Astrocyte (in vitro differentiated cells and primary cell): Measurements from ENCODE around the gene CGREF1. TPM values are rescaled to one million over a fixed set of nuclear protein-coding genes. Genes with fewer than 3 reads are reported as not detected.

ENCODE experiments used
- DNase-seq: peaks from one replicate; pipeline ENCODE4 v3.0.0-alpha.2; 2010; ENCODE audit warnings: low read depth
- FAIRE-seq: peaks from 2 replicates; lab custom pipeline; 2011; peaks lifted over from hg19 to GRCh38; lab: Jason Lieb, UNC
- H2AFZ ChIP-seq: 2 replicates; pipeline ENCODE4 v1.6.0; 2012; ENCODE audit warnings: low read depth, low read length, inconsistent platforms
- H3K27ac ChIP-seq: 2 replicates; pipeline ENCODE4 v1.5.1; 2011; ENCODE audit warnings: low read depth, low read length, inconsistent platforms
- H3K27me3 ChIP-seq: 2 replicates; pipeline ENCODE4 v1.6.0; 2011; ENCODE audit warnings: low read length, inconsistent platforms; ENCODE audit not compliant: insufficient read depth
- H3K36me3 ChIP-seq: 2 replicates; pipeline ENCODE4 v1.5.1; 2011; ENCODE audit warnings: low read length, inconsistent platforms; ENCODE audit not compliant: insufficient read depth
- H3K4me1 ChIP-seq: 2 replicates; pipeline ENCODE4 v1.5.1; 2011; ENCODE audit warnings: low read length, inconsistent platforms; ENCODE audit not compliant: insufficient read depth
- H3K4me2 ChIP-seq: 2 replicates; pipeline ENCODE4 v1.6.0; 2012; ENCODE audit warnings: low read length, inconsistent platforms
- H3K4me3 ChIP-seq: 2 replicates; pipeline ENCODE4 v1.5.1; 2011; ENCODE audit warnings: low read depth, mild to moderate bottlenecking, low read length, inconsistent platforms; ENCODE audit not compliant: insufficient read depth
- H3K79me2 ChIP-seq: 2 replicates; pipeline ENCODE4 v1.6.0; 2012; ENCODE audit warnings: mild to moderate bottlenecking, low read length, inconsistent platforms; ENCODE audit not compliant: insufficient read depth
- H3K9ac ChIP-seq: 2 replicates; pipeline ENCODE4 v1.6.0; 2012; ENCODE audit warnings: mild to moderate bottlenecking, low read length, inconsistent platforms
- H3K9me3 ChIP-seq: 2 replicates; pipeline ENCODE4 v1.5.1; 2012; ENCODE audit warnings: low read depth, mild to moderate bottlenecking, low read length, inconsistent platforms; ENCODE audit not compliant: insufficient read depth
- H4K20me1 ChIP-seq: 2 replicates; pipeline ENCODE4 v1.6.0; 2012; ENCODE audit warnings: low read length, inconsistent platforms; ENCODE audit not compliant: insufficient read depth
- H3K27ac Mint-ChIP-seq: one replicate; pipeline ENCODE4 v1.8.0; 2021; ENCODE audit warnings: mild to moderate bottlenecking, mixed read lengths; ENCODE audit not compliant: unreplicated experiment
- H3K27me3 Mint-ChIP-seq: one replicate; pipeline ENCODE4 v1.8.0; 2021; ENCODE audit warnings: low read depth, mixed read lengths; ENCODE audit not compliant: unreplicated experiment
- H3K36me3 Mint-ChIP-seq: one replicate; pipeline ENCODE4 v1.8.0; 2021; ENCODE audit warnings: low read depth, mixed read lengths; ENCODE audit not compliant: unreplicated experiment
- H3K4me1 Mint-ChIP-seq: one replicate; pipeline ENCODE4 v1.8.0; 2021; ENCODE audit warnings: low read depth, mixed read lengths; ENCODE audit not compliant: unreplicated experiment
- H3K4me3 Mint-ChIP-seq: one replicate; pipeline ENCODE4 v1.8.0; 2021; ENCODE audit warnings: mild to moderate bottlenecking, moderate library complexity, mixed read lengths; ENCODE audit not compliant: unreplicated experiment
- H3K9me3 Mint-ChIP-seq: one replicate; pipeline ENCODE4 v1.8.0; 2021; ENCODE audit warnings: mild to moderate bottlenecking, mixed read lengths; ENCODE audit not compliant: unreplicated experiment
- CTCF ChIP-seq: IDR thresholded peaks from 2 replicates; pipeline ENCODE4 v1.5.1; 2011; ENCODE audit warnings: low read depth, mild to moderate bottlenecking, inconsistent platforms, low read length, moderate library complexity; ENCODE audit not compliant: insufficient read depth
- EZH2 ChIP-seq: IDR thresholded peaks from 2 replicates; pipeline ENCODE4 v1.6.1; 2012; ENCODE audit warnings: mild to moderate bottlenecking, low read length, inconsistent platforms; ENCODE audit not compliant: insufficient read depth
- total RNA-seq: library from RNA; stranded (reverse); gene quantifications from 2 replicates; pipeline ENCODE4 v1.2.1, GENCODE V29; 2021

CGREF1 gene
- total RNA-seq, 1 donor from 2014 or later, result 1.8 TPM

- Mint-ChIP-seq H3K36me3 (peaks cover 12% of the 10 kb centered on the region), H3K27ac (no peak overlapping the region), H3K4me3 (no peak overlapping the region), H3K4me1 (peaks cover 6% of the 10 kb centered on the region), H3K27me3 (peaks cover 12% of the 10 kb centered on the region), H3K9me3 (no peaks in the 10 kb centered on the region)
- no peak for DNase-seq
- Histone ChIP-seq H4K20me1 (peaks cover 40% of the 10 kb centered on the region), H3K27me3 (no peaks in the 10 kb centered on the region), H3K9me3 (no peaks in the 10 kb centered on the region), H3K4me1 (peaks cover 9% of the 10 kb centered on the region), H3K27ac (no peak overlapping the region), H2AFZ (no peak overlapping the region), H3K4me3 (no peak overlapping the region), H3K36me3 (peaks cover 8% of the 10 kb centered on the region), H3K4me2 (no peak overlapping the region), H3K79me2 (peaks cover 22% of the 10 kb centered on the region), H3K9ac (no peak overlapping the region)
- FAIRE-seq, result no peak
- TF ChIP-seq EZH2, result no peak
- no peak for TF ChIP-seq CTCF
These were observed 10.0 kb upstream of the CGREF1 start for GRCh38 chr2:27128668-27129571.

- Histone ChIP-seq H3K4me2 (no peak overlapping the region), H3K4me1 (peaks cover under 1% of the 10 kb centered on the region), H3K27me3 (peaks cover 3% of the 10 kb centered on the region), H4K20me1 (peaks cover 31% of the 10 kb centered on the region), H2AFZ (no peak overlapping the region), H3K9me3 (no peaks in the 10 kb centered on the region), H3K27ac (no peak overlapping the region), H3K36me3 (peaks cover 8% of the 10 kb centered on the region), H3K9ac (no peak overlapping the region), H3K79me2 (peaks cover 13% of the 10 kb centered on the region), H3K4me3 (no peak overlapping the region)
- FAIRE-seq (no peak), DNase-seq (no peak)
- peaks cover 12% of the 10 kb centered on the region for H3K36me3 Mint-ChIP-seq
- H3K4me1 Mint-ChIP-seq, result peaks cover 4% of the 10 kb centered on the region
- H3K27me3 Mint-ChIP-seq, result peaks cover 16% of the 10 kb centered on the region
- no peak for TF ChIP-seq EZH2
- no peak for TF ChIP-seq CTCF
- H3K9me3 Mint-ChIP-seq, result no peaks in the 10 kb centered on the region
- H3K27ac Mint-ChIP-seq, result no peak overlapping the region
- no peak overlapping the region for H3K4me3 Mint-ChIP-seq
These were observed 9.1 kb upstream of the CGREF1 start for GRCh38 chr2:27127883-27128667.
